Uterus (tissue), 4 donors: ENCODE measurements around the gene S1PR2. TPM values are rescaled to one million over a fixed set of nuclear protein-coding genes. Genes with fewer than 3 reads are reported as not detected.

Source experiments
- DNase-seq, 2 donors: peaks; one replicate each; pipeline ENCODE4 v3.0.0-alpha.2; 2019 to 2020
- H3K27ac ChIP-seq, 2 donors: fragments of 200-600 bp; sonication (generic); 1 replicate in 1 of 2; 2 replicates in 1 of 2; pipeline ENCODE4 v1.5.1; 2016 to 2018
- H3K27me3 ChIP-seq, 2 donors: fragments of 200-600 bp; sonication (generic); one replicate each; pipeline ENCODE4 v1.5.1; 2018 to 2019; ENCODE audit warnings: control low read depth in 1 of 2
- H3K36me3 ChIP-seq, 2 donors: fragments of 200-600 bp; sonication (generic); one replicate each; pipeline ENCODE4 v1.5.1; 2019; ENCODE audit warnings: control low read depth in 1 of 2
- H3K4me1 ChIP-seq, 2 donors: fragments of 200-600 bp; sonication (generic); one replicate each; pipeline ENCODE4 v1.5.1; 2018 to 2019; ENCODE audit warnings: control low read depth in 1 of 2
- H3K4me3 ChIP-seq, 2 donors: fragments of 200-600 bp; sonication (generic); 1 replicate in 1 of 2; 2 replicates in 1 of 2; pipeline ENCODE4 v1.5.1; 2018 to 2019; ENCODE audit warnings: mild to moderate bottlenecking in 1 of 2
- H3K9me3 ChIP-seq, 2 donors: fragments of 200-600 bp; sonication (generic); one replicate each; pipeline ENCODE4 v1.5.1; 2019; ENCODE audit warnings: control low read depth in 1 of 2
- POLR2A ChIP-seq, 2 donors: fragments of 450-650 bp; IDR thresholded peaks; one replicate each; pipeline ENCODE4 v1.6.1; 2016; ENCODE audit warnings: antibody characterized with exemption in 2 of 2, mild to moderate bottlenecking in 1 of 2, moderate library complexity in 1 of 2
- intact Hi-C: fragments of 100-400 bp; cut with DNase I; formaldehyde crosslinking; loops from one replicate; pipeline ENCODE4 v1.15.1; 2023; ENCODE audit warnings: low total_unique reads
- total RNA-seq, 4 donors: library from RNA; depleted of rRNA in 3 of 4; stranded (reverse); fragments of >200 nt in 3 of 4; gene quantifications; one replicate each; pipeline versions ENCODE4 v1.1.0 to v1.2.4, GENCODE V29; 2014 to 2023
- TF ChIP-seq, protein P1 (sequence below), 4 experiments: fragments of 200-600 bp in 2 of 4; fragments of 450-650 bp in 2 of 4; sonication (generic) in 2 of 4; IDR thresholded peaks; one replicate each; pipeline ENCODE4 v1.5.1; 2016 to 2019; ENCODE audit warnings: antibody characterized with exemption in 4 of 4, mild to moderate bottlenecking in 2 of 4, moderate library complexity in 1 of 4
- donor health status: DM: yes; HTN: yes; CAD: no.

The S1PR2 gene
- total RNA-seq, 4 donors from 2014 or later = 1.3 to 32.5 (median 17.3) TPM

DNA sequence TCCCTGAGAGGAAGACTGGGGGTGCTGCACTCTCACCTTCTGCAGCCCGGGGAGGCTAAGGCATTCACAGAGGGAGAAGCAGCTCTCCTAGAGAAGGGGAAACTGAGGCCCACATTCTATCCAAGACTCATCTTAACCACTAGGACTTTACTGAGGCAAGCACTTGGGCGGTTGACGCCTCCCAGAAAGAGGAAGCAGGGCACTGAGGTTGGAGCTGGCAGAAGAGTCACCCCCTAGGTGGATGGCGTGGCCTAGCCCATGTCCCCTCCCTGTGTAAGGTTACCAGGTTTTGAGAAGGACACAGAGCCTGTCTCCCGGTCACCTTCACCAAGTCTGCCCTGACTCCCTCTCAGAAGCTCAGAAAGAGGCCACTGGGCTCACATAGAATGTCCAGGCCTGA, 2.7 kb downstream of the S1PR2 start:
- no peak for TF ChIP-seq POLR2A (IDR thresholded peaks at IDR 0.05)
- TF ChIP-seq, protein P1, sequence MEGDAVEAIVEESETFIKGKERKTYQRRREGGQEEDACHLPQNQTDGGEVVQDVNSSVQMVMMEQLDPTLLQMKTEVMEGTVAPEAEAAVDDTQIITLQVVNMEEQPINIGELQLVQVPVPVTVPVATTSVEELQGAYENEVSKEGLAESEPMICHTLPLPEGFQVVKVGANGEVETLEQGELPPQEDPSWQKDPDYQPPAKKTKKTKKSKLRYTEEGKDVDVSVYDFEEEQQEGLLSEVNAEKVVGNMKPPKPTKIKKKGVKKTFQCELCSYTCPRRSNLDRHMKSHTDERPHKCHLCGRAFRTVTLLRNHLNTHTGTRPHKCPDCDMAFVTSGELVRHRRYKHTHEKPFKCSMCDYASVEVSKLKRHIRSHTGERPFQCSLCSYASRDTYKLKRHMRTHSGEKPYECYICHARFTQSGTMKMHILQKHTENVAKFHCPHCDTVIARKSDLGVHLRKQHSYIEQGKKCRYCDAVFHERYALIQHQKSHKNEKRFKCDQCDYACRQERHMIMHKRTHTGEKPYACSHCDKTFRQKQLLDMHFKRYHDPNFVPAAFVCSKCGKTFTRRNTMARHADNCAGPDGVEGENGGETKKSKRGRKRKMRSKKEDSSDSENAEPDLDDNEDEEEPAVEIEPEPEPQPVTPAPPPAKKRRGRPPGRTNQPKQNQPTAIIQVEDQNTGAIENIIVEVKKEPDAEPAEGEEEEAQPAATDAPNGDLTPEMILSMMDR (IDR thresholded peaks at IDR 0.05) = no peak
- Histone ChIP-seq H3K9me3 (no peaks in the 10 kb centered on the region), H3K27me3 (no peaks in the 10 kb centered on the region), H3K4me1 (peaks cover 3 to 9% of the 10 kb centered on the region in 2 donors), H3K4me3 (no peak overlapping the region), H3K36me3 (no peaks in the 10 kb centered on the region), H3K27ac (peak overlapping the region; percentile 82 to 89)
- no peak for DNase-seq
- intact Hi-C loops = no loop called here

DNA sequence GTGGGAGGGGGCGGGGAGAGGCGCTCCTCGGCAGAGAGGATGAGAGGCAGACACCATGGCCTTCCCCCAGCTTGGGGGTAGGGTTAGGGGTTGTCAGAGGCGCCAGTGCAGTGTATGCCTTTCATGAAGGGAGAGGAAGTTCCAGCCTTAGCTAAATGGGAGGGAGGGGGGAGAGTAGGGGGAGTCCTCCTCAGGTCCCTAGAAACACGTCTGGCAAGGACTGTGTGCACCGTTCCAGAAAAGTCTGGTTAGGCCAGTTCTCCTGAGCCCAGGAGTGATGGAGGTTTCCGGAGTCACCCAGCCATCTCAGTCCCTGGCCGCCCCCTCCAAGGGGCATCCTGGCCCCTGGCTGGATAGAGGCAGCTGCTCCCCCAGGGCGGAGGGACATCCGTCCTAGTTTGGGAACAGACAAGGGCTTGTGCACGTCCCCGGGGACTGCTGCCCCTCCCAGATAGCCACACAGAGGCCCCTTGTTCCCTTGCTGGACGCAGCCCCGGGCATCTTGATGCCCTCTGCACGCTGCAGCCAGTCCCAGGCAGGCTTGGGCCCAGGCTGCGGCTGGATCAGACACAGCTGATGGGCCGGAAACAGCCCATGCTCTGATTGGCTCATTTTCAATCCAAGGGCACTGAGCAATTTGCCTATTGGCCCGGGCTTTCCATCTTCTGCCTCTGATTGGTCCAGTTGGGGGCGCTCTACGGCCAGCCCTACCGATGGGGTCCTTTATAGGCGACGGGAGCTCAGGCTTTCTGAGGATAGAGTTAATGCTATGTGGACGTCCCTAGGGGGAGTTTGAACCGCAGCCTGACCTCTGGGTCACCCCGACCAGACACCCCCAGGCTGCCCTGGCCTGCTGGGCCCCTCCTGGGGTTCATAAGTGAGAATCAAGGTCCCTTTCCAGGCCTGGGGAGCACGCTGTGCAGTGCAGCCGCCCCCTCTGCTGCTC, 3.8 kb downstream of the S1PR2 start:
- peak overlapping the region; percentile 82 to 89 for H3K27ac ChIP-seq
- no peaks in the 10 kb centered on the region for H3K9me3 ChIP-seq
- TF ChIP-seq POLR2A (IDR thresholded peaks at IDR 0.05) = peak in 1 of 2 donors; percentile 15
- TF ChIP-seq, protein P1 (IDR thresholded peaks at IDR 0.05) = no peak
- H3K4me3 ChIP-seq = peak overlapping the region in 1 of 2 donors; percentile 5
- peak; percentile 46 to 64 for DNase-seq
- no peaks in the 10 kb centered on the region for H3K27me3 ChIP-seq
- H3K4me1 ChIP-seq = peaks cover 3 to 9% of the 10 kb centered on the region in 2 donors
- intact Hi-C loops = no loop called here
- no peaks in the 10 kb centered on the region for H3K36me3 ChIP-seq

DNA sequence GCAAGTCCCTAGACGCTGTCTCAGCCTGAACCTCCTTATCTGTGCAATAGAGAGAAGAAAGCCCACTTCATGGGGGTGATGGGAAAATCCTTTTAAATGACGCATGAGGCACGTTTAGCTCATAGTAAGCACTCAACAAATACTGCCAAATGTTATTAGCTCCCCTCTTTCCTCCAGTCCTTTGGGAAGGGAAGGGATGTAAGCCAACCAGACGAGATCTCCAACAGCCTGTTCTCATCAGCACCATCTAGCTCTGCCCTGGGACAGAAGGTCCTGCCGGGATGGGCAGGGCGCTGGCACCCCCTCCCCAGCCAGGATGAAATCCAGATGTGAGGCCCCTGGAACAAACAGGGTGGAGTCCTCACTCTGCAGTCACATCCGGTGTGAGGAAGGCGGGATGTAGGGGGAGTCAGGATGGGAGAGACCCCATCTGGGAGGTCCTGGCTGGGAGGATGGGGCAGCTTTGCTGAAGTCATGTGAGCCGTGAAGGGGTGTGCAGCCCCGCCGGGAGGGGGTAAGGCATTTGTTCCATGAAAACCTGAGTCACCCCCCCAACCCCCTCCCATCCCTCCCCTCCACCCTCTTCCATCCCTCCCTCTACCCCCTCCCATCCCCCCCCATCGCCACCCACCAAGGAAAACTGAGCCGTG, 4.6 kb downstream of the S1PR2 start:
- peaks cover 3 to 9% of the 10 kb centered on the region in 2 donors for H3K4me1 ChIP-seq
- peak overlapping the region; percentile 3 to 5 for H3K4me3 ChIP-seq
- TF ChIP-seq, protein P1 (IDR thresholded peaks at IDR 0.05) = no peak
- TF ChIP-seq POLR2A (IDR thresholded peaks at IDR 0.05) = peak in 1 of 2 donors; percentile 19

DNA sequence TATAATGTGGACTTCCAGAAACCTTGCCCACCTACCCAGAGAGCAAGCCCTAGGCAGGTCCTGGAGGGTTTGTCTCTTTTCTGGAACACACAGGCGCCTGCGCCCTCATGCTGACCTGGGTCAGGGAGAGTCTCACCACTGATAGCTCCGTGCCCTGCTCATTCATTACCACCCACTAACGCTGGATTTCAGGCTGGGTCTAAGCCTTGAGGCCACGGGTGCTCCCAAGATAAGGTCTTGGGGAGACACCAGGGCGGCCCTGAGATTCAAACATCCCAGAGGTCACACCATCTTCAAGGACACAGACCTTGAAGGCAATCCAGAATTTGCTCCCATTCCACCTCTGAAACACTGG, 5.1 kb downstream of the S1PR2 start:
- no peak for DNase-seq
- intact Hi-C loops = no loop called here
- Histone ChIP-seq H3K27me3 (no peaks in the 10 kb centered on the region), H3K9me3 (no peaks in the 10 kb centered on the region), H3K4me1 (peaks cover 3 to 9% of the 10 kb centered on the region in 2 donors), H3K27ac (peak overlapping the region; percentile 82 to 89), H3K4me3 (peak overlapping the region in 1 of 2 donors; percentile 3), H3K36me3 (no peaks in the 10 kb centered on the region)
- TF ChIP-seq POLR2A (IDR thresholded peaks at IDR 0.05) = no peak
- TF ChIP-seq, protein P1 (IDR thresholded peaks at IDR 0.05) = no peak

More for the DNA sequence above, 4.6 kb downstream of the S1PR2 start:
- H3K36me3 ChIP-seq = no peaks in the 10 kb centered on the region
- H3K9me3 ChIP-seq = no peaks in the 10 kb centered on the region
- peak; percentile 92 to 95 for DNase-seq
- intact Hi-C loops = no loop called here
- H3K27ac ChIP-seq = peak overlapping the region; percentile 82 to 89
- no peaks in the 10 kb centered on the region for H3K27me3 ChIP-seq

DNA sequence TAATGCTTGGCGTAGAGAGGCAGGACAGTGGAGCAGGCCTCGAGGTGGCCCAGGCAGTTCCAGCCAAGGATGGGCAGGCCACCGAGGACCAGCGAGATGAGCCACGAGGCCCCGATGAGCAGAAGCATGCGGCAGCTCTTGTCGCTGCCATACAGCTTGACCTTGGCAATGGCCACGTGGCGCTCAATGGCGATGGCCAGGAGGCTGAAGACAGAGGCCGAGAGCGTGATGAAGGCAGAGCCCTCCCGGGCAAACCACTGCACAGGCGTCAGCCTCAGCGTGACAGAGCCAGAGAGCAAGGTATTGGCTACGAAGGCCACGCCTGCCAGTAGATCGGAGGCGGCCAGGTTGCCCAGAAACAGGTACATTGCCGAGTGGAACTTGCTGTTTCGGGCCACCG, 6.8 kb downstream of the S1PR2 start:
- Histone ChIP-seq H3K36me3 (no peaks in the 10 kb centered on the region), H3K4me3 (no peak overlapping the region), H3K27ac (no peak overlapping the region), H3K4me1 (peaks cover 2 to 9% of the 10 kb centered on the region in 2 donors), H3K27me3 (no peaks in the 10 kb centered on the region), H3K9me3 (no peaks in the 10 kb centered on the region)
- TF ChIP-seq, protein P1 (IDR thresholded peaks at IDR 0.05) = no peak
- no peak for TF ChIP-seq POLR2A (IDR thresholded peaks at IDR 0.05)
- intact Hi-C loops = no loop called here
- DNase-seq = no peak
